HepG2 (cell line): ENCODE measurements around the gene RCBTB1. TPM values are rescaled to one million over a fixed set of nuclear protein-coding genes. Genes with fewer than 3 reads are reported as not detected.

Experiments used
- CEBPG ChIP-seq: IDR thresholded peaks from 2 replicates; pipeline ENCODE4 v1.6.1; 2016
- FOSL2 ChIP-seq: sonication (generic); formaldehyde crosslinking; IDR thresholded peaks from 2 replicates; pipeline ENCODE4 v1.4.0; 2020; ENCODE audit warnings: missing genetic modification reagents
- FOXA3 ChIP-seq: IDR thresholded peaks from 2 replicates; pipeline ENCODE4 v1.6.1; 2016; ENCODE audit warnings: missing genetic modification reagents, missing compliant biosample characterization
- FOXK1 ChIP-seq: sonication (generic); formaldehyde crosslinking; IDR thresholded peaks from 2 replicates; pipeline ENCODE4 v1.4.0; 2020; ENCODE audit warnings: low read depth, missing genetic modification reagents, borderline replicate concordance
- HNF4A ChIP-seq: sonication (generic); formaldehyde crosslinking; IDR thresholded peaks from 2 replicates; pipeline ENCODE4 v1.4.0; 2020; ENCODE audit warnings: missing genetic modification reagents
- NCOR1 ChIP-seq: fragments of 200-600 bp; sonication (generic); IDR thresholded peaks from 2 replicates; pipeline ENCODE4 v1.7.0; 2017; ENCODE audit warnings: antibody characterized with exemption, low read length, borderline replicate concordance
- POGZ ChIP-seq: sonication (generic); formaldehyde crosslinking; IDR thresholded peaks from 2 replicates; pipeline ENCODE4 v1.4.0; 2020; ENCODE audit warnings: mild to moderate bottlenecking, missing genetic modification reagents
- RXRB ChIP-seq: IDR thresholded peaks from 2 replicates; pipeline ENCODE4 v1.6.1; 2016; ENCODE audit warnings: borderline replicate concordance, missing genetic modification reagents, missing compliant biosample characterization
- SP5 ChIP-seq: IDR thresholded peaks from 2 replicates; pipeline ENCODE4 v1.6.1; 2016; ENCODE audit warnings: low read depth, borderline replicate concordance
- TGIF2 ChIP-seq: IDR thresholded peaks from 2 replicates; pipeline ENCODE4 v1.6.1; 2016; ENCODE audit warnings: control low read depth, missing compliant biosample characterization
- ZMYM4 ChIP-seq: sonication (generic); formaldehyde crosslinking; IDR thresholded peaks from 2 replicates; pipeline ENCODE4 v1.8.1; 2023; ENCODE audit warnings: mild to moderate bottlenecking, missing genetic modification reagents
- ZNF263 ChIP-seq: sonication (generic); formaldehyde crosslinking; IDR thresholded peaks from 2 replicates; pipeline ENCODE4 v1.4.0; 2020; ENCODE audit warnings: missing genetic modification reagents
- ZNF644 ChIP-seq: IDR thresholded peaks from 2 replicates; pipeline ENCODE4 v1.6.1; 2016; ENCODE audit warnings: low read depth
- polyA plus RNA-seq, 8 experiments: library from polyadenylated mRNA; depleted of rRNA in 3 of 8; stranded (reverse) in 7 of 8; unstranded in 1 of 8; fragments of >200 nt; fragmentation: Illumina TruSeq in 4 of 8; extraction: Trizol in 4 of 8; gene quantifications; 2 replicates each; pipeline versions ENCODE4 v1.2.1 to v1.2.3, GENCODE V29; 2011 to 2016; ENCODE audit warnings: low read depth in 4 of 8, missing spikeins in 1 of 8, mixed read lengths in 1 of 8; ENCODE audit not compliant: insufficient read depth in 1 of 8
- total RNA-seq, 5 experiments: library from RNA; depleted of rRNA; stranded (reverse); fragments of >200 nt; fragmentation: Illumina TruSeq; extraction: Trizol; gene quantifications; 2 replicates each; pipeline ENCODE4 v1.2.3, GENCODE V29; 2016; ENCODE audit warnings: low read depth in 1 of 5
- TF ChIP-seq, protein P1 (sequence below): sonication (generic); formaldehyde crosslinking; IDR thresholded peaks from 2 replicates; pipeline ENCODE4 v1.5.1; 2020; ENCODE audit warnings: mild to moderate bottlenecking, missing genetic modification reagents
- TF ChIP-seq, protein P2 (sequence below): sonication (generic); IDR thresholded peaks from 2 replicates; pipeline ENCODE4 v1.6.1; 2016; ENCODE audit warnings: low read depth, borderline replicate concordance
- TF ChIP-seq, protein P3 (sequence below): sonication (generic); formaldehyde crosslinking; IDR thresholded peaks from 2 replicates; pipeline ENCODE4 v1.4.0; 2020; ENCODE audit warnings: missing genetic modification reagents
- TF ChIP-seq, protein P4 (sequence below): IDR thresholded peaks from 2 replicates; pipeline ENCODE4 v1.4.0; 2020; ENCODE audit warnings: mild to moderate bottlenecking, missing genetic modification reagents
- TF ChIP-seq, protein P5 (sequence below): IDR thresholded peaks from 2 replicates; pipeline ENCODE4 v1.6.1; 2016; ENCODE audit warnings: low read depth

RCBTB1 gene
- total and polyA plus RNA-seq, 2 of the 13 experiments (the other 11 are each of a cell fraction or from before 2014, with no cell fraction given), result 13.4 to 21.6 TPM

DNA sequence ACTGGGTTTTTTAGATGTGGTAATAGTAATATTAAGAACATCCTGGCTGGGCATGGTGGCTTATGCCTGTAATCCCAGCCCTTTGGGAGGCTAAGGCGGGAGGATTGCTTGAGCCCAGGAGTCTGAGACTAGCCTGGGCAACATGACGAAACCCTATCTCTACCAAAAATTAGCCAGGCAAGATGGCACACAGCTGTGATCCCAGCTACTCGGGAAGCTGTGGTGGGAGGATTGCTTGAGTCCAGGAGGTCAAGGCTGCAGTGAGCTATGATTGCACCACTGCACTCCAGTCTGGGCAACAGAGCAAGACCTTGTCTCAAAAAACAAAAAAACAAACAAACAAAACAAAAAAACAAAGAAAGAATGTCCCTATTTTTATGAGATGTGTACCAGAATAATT is 5.4 kb upstream of the RCBTB1 start (continued):
- TF ChIP-seq, protein P1, sequence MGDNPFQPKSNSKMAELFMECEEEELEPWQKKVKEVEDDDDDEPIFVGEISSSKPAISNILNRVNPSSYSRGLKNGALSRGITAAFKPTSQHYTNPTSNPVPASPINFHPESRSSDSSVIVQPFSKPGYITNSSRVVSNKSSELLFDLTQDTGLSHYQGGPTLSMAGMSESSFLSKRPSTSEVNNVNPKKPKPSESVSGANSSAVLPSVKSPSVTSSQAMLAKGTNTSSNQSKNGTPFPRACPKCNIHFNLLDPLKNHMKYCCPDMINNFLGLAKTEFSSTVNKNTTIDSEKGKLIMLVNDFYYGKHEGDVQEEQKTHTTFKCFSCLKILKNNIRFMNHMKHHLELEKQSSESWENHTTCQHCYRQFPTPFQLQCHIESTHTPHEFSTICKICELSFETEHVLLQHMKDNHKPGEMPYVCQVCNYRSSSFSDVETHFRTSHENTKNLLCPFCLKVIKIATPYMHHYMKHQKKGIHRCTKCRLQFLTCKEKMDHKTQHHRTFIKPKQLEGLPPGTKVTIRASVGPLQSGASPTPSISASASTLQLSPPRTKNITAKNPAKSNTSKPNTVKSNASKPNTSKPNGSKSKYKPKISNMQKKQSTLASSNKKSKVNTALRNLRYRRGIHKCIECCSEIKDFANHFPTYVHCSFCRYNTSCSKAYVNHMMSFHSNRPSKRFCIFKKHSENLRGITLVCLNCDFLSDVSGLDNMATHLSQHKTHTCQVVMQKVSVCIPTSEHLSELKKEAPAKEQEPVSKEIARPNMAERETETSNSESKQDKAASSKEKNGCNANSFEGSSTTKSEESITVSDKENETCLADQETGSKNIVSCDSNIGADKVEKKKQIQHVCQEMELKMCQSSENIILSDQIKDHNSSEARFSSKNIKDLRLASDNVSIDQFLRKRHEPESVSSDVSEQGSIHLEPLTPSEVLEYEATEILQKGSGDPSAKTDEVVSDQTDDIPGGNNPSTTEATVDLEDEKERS (CRISPR knock-in tag), result 0 out of 2 replicates have a peak, but pooled peaks have one; percentile 34
- TF ChIP-seq FOXK1 (CRISPR knock-in tag) (peak; percentile 39; the same call in 1 of the 2 replicates), ZNF263 (CRISPR knock-in tag) (peak; percentile 22; the same call in 1 of the 2 replicates), CEBPG (peak; percentile 83), HNF4A (CRISPR knock-in tag) (peak; percentile 88), ZMYM4 (CRISPR knock-in tag) (peak; percentile 58), RXRB (peak; percentile 69), NCOR1 (0 out of 2 replicates have a peak, but pooled peaks have one; percentile 20), ZNF644 (CRISPR knock-in tag) (peak; percentile 96), POGZ (peak; percentile 83), FOXA3 (CRISPR knock-in tag) (peak; percentile 30; the same call in 1 of the 2 replicates), SP5 (CRISPR knock-in tag) (0 out of 2 replicates have a peak, but pooled peaks have one; percentile 27), TGIF2 (CRISPR knock-in tag) (0 out of 2 replicates have a peak, but pooled peaks have one; percentile 41), FOSL2 (CRISPR knock-in tag) (peak; percentile 42; the same call in 1 of the 2 replicates)
- TF ChIP-seq, protein P2, sequence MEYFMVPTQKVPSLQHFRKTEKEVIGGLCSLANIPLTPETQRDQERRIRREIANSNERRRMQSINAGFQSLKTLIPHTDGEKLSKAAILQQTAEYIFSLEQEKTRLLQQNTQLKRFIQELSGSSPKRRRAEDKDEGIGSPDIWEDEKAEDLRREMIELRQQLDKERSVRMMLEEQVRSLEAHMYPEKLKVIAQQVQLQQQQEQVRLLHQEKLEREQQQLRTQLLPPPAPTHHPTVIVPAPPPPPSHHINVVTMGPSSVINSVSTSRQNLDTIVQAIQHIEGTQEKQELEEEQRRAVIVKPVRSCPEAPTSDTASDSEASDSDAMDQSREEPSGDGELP, result peak; percentile 69; the same call in 1 of the 2 replicates
- TF ChIP-seq, protein P3, sequence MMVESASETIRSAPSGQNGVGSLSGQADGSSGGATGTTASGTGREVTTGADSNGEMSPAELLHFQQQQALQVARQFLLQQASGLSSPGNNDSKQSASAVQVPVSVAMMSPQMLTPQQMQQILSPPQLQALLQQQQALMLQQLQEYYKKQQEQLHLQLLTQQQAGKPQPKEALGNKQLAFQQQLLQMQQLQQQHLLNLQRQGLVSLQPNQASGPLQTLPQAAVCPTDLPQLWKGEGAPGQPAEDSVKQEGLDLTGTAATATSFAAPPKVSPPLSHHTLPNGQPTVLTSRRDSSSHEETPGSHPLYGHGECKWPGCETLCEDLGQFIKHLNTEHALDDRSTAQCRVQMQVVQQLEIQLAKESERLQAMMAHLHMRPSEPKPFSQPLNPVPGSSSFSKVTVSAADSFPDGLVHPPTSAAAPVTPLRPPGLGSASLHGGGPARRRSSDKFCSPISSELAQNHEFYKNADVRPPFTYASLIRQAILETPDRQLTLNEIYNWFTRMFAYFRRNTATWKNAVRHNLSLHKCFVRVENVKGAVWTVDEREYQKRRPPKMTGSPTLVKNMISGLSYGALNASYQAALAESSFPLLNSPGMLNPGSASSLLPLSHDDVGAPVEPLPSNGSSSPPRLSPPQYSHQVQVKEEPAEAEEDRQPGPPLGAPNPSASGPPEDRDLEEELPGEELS (CRISPR knock-in tag), result peak; percentile 82
- TF ChIP-seq, protein P4, sequence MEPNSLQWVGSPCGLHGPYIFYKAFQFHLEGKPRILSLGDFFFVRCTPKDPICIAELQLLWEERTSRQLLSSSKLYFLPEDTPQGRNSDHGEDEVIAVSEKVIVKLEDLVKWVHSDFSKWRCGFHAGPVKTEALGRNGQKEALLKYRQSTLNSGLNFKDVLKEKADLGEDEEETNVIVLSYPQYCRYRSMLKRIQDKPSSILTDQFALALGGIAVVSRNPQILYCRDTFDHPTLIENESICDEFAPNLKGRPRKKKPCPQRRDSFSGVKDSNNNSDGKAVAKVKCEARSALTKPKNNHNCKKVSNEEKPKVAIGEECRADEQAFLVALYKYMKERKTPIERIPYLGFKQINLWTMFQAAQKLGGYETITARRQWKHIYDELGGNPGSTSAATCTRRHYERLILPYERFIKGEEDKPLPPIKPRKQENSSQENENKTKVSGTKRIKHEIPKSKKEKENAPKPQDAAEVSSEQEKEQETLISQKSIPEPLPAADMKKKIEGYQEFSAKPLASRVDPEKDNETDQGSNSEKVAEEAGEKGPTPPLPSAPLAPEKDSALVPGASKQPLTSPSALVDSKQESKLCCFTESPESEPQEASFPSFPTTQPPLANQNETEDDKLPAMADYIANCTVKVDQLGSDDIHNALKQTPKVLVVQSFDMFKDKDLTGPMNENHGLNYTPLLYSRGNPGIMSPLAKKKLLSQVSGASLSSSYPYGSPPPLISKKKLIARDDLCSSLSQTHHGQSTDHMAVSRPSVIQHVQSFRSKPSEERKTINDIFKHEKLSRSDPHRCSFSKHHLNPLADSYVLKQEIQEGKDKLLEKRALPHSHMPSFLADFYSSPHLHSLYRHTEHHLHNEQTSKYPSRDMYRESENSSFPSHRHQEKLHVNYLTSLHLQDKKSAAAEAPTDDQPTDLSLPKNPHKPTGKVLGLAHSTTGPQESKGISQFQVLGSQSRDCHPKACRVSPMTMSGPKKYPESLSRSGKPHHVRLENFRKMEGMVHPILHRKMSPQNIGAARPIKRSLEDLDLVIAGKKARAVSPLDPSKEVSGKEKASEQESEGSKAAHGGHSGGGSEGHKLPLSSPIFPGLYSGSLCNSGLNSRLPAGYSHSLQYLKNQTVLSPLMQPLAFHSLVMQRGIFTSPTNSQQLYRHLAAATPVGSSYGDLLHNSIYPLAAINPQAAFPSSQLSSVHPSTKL (CRISPR knock-in tag), result peak; percentile 81
- TF ChIP-seq, protein P5, sequence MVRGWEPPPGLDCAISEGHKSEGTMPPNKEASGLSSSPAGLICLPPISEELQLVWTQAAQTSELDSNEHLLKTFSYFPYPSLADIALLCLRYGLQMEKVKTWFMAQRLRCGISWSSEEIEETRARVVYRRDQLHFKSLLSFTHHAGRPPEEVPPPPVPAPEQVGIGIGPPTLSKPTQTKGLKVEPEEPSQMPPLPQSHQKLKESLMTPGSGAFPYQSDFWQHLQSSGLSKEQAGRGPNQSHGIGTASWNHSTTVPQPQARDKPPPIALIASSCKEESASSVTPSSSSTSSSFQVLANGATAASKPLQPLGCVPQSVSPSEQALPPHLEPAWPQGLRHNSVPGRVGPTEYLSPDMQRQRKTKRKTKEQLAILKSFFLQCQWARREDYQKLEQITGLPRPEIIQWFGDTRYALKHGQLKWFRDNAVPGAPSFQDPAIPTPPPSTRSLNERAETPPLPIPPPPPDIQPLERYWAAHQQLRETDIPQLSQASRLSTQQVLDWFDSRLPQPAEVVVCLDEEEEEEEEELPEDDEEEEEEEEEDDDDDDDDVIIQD (CRISPR knock-in tag), result peak; percentile 65; the same call in 1 of the 2 replicates
